Sciatic nerve (tissue), 2 donors: ENCODE results near the gene AHCYL2. TPM values are rescaled to one million over a fixed set of nuclear protein-coding genes. Genes with fewer than 3 reads are reported as not detected.
A peak's percentile ranks its signal among the peaks of the same experiment; 100 is the strongest.
"Not testable (repeated sequence)": the region's sequence is repeated elsewhere in the genome, so short reads cannot be mapped to it uniquely, and the experiment has no call there.

ENCODE experiments used
- ATAC-seq: fragments of 200-7000 bp; cut with Tn5 transposase; one replicate; pipeline ENCODE4 v1.9.1; 2020; ENCODE audit warnings: mild to moderate bottlenecking, moderate library complexity
- DNase-seq: peaks from one replicate; pipeline ENCODE4 v3.0.0-alpha.2; 2020; ENCODE audit warnings: low spot score
- intact Hi-C: fragments of 100-400 bp; cut with DNase I; formaldehyde crosslinking; loops from one replicate; pipeline ENCODE4 v1.14.2; 2022
- total RNA-seq: library from RNA; stranded (reverse); fragmentation: NEBNext Ultra II Directional; extraction: Animal tissue kit (Norgen Biotek cat#: 25700); gene quantifications from one replicate; pipeline ENCODE4 v1.2.1, GENCODE V29; 2021
- donor health status: DM: no; HTN: no; CAD: no.
- donor health status: DM: no; HTN: no; CAD: no.

AHCYL2 gene
- total RNA-seq, 1 donor from 2014 or later = 46.1 TPM

DNA sequence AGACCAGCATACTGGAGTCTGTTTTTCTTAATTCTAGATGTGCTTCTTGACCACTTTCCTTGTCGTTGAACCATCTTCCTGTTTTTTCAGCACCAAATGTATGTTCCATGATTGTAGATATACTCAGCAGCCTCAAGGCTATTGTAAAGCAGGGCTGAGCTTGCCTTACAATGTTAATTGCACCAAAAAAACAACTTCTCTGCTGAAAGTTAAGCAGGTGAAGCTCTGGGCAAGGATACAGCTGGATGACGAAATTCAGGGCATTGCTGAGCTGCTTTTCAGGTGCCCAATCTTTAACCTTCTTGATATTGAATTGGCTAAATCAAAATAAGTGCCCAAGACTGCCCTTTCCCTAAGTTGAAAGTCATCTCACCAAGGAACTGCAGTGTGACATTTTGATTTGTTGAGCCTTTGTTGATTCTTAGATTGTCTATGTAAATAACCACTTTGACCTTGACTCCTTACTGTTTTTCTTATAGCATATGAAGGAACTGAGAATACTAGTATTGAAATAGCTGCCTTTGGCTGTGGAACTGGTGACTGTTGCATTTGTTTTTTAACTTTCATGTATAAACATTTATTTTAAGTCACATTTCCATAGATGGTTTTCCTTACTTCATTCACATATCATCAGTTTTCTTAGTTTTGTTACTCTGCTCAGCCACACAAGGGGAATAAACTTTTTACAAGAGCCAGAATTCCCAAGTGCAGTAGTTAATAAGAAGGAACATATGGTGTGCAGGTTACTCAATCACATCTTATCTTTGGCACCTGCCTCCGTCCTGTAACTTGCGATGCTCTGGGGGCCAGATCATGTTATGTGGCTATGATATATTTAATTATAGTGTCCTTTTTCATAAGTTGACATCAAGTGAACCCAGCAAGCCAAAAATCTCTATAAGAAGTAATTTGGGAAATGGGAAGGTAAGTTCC, 3.1 kb downstream of the AHCYL2 start:
- DNase-seq (no peak), ATAC-seq (no peak)
- intact Hi-C loops = loop anchor here (10.0 kb wide), 1 partner anchor 67 kb away; no protein-coding TSS in a partner anchor

- no peak for ATAC-seq
- intact Hi-C loops = loop anchor here (10.0 kb wide), 1 partner anchor 66 kb away; no protein-coding TSS in a partner anchor
Measured at GRCh38 chr7:129228633-129229032, 3.8 kb downstream of the AHCYL2 start.

GRCh38 chr7:129231666-129232065, 6.8 kb downstream of the AHCYL2 start:
- ATAC-seq = no peak
- intact Hi-C loops = no loop called here
- no peak for DNase-seq

More at GRCh38 chr7:129228633-129229032, 3.8 kb downstream of the AHCYL2 start:
- DNase-seq = no peak

GRCh38 chr7:129238546-129238945, 13.7 kb downstream of the AHCYL2 start:
- intact Hi-C loops = no loop called here
- ATAC-seq = no peak
- DNase-seq = no peak

DNA sequence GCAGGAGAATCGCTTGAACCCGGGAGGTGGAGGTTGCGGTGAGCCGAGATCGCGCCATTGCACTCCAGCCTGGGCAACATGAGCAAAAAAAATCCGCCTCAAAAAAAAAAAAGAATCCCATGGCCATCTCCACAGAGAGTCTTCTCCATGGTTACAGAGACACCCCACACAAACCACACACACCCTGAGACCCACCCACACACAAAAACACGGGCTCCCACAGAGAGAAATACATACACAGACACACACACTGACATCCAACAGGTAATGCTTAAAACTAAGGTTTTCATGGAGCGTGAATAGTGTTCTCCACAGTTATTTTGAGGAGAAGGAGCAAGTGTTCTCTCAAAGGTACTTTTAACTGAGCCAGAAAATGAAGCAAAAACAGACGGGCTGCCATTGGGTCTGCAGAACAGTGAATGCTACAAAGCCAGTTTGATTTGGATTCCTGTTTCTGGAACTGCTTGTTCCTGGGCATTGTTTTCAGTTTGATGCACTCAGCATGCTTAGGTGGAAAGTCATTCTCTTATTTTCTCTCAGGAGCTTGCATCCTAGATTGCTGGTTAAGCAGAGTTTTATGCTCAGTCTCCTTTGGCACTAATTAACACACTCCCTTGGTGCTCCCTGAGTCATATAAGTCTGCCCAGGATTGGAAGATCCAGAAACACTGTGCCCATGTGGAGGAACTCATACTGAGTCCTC, 15.4 kb downstream of the AHCYL2 start:
- DNase-seq (no peak), ATAC-seq (peak; percentile 49)
- intact Hi-C loops = no loop called here

GRCh38 chr7:129244220-129244619, 19.4 kb downstream of the AHCYL2 start:
- no peak for ATAC-seq
- intact Hi-C loops = no loop called here
- DNase-seq = no peak

GRCh38 chr7:129245533-129245932, 20.7 kb downstream of the AHCYL2 start:
- DNase-seq = no peak
- intact Hi-C loops = no loop called here

GRCh38 chr7:129247087-129247486, 22.3 kb downstream of the AHCYL2 start:
- DNase-seq (no peak), ATAC-seq (no peak)
- intact Hi-C loops = no loop called here

More at GRCh38 chr7:129245533-129245932, 20.7 kb downstream of the AHCYL2 start:
- ATAC-seq = no peak

GRCh38 chr7:129252128-129252527, 27.3 kb downstream of the AHCYL2 start:
- intact Hi-C loops = no loop called here
- ATAC-seq = no peak
- DNase-seq = no peak

GRCh38 chr7:129252603-129253002, 27.8 kb downstream of the AHCYL2 start:
- DNase-seq, intact Hi-C loops, ATAC-seq: not testable (repeated sequence)

DNA sequence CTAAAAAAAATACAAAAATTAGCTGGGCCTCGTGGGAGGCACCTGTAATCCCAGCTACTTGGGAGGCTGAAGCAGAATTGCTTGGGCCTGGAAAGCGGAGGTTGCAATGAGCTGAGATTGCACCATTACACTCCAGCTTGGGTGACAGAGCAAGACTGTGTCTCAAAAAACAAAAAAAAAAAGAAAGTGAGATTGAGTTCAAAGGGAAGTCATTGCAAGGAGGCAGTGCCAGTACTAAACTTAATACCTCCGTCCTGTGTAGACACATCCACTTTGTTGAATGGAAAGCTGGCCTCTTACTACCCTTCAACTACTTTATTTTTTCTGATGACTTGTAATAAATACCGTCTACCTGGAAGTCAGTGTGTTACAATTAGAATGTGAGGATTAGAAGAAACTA, 31.0 kb downstream of the AHCYL2 start:
- no peak for ATAC-seq
- DNase-seq = no peak
- intact Hi-C loops = no loop called here

DNA sequence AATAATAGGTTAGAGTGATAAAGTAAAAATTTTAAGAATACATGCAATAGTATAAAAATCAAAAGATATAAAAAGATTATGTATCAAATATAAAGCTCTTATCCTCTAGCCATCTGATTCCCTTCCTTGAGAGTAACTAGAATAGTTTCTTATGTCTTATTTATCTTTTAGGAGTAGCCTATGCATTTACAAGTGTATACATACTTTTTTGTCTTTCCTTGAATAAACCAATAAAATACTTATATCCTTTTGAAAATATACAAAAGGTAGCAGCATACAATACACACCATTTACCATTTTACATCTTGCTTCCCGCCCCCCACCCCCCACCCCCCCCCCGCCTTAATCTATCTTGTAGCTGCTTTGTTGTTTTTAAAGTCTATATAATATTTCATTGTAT, 31.4 kb downstream of the AHCYL2 start:
- intact Hi-C loops = no loop called here
- ATAC-seq (no peak), DNase-seq (no peak)

DNA sequence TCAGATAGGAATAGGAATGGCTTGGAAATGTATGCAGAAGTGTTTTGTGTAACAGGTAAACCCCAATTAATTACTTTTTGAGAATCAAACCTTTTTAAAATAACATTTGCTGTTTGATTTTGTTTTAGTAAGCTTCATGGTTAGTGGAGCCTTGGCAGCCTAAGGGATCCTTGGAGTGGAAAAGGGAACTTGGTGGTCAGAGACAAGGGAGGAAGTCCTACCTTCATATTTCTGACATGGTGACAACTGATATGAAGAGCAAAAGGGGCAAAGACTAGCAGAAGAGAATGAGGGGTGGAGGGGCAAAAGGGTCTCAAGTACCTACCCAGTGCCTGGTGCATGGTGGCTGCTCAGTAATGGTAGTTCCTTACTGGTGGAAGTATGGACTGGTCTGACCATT, 32.3 kb downstream of the AHCYL2 start:
- ATAC-seq (no peak), DNase-seq (no peak)
- intact Hi-C loops = no loop called here

GRCh38 chr7:129258649-129259389, 34.0 kb downstream of the AHCYL2 start:
- no peak for ATAC-seq
- intact Hi-C loops = no loop called here
- no peak for DNase-seq

DNA sequence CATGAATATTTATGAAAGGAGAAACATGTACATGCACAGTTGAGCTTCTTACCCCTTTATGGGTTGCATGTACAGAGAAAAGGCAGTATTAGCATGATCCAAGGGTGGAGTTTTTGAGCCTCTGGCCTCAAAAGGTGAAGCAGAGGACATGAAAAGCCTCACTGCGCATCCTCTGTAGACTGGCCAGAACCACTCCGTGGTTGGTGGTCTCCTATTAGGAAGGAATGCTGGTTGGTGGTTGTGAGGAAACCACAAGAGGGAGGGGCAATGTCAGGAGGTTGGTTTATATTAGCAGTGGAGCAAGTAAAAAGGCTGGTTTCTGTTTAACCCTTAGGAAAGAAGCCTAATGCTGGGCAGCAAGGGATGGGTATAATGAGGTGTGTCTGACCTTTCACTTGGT, 37.5 kb downstream of the AHCYL2 start:
- intact Hi-C loops = no loop called here
- DNase-seq (no peak), ATAC-seq (no peak)

- ATAC-seq = no peak
- no peak for DNase-seq
- intact Hi-C loops = no loop called here
Measured at GRCh38 chr7:129263168-129263567, 38.3 kb downstream of the AHCYL2 start.

GRCh38 chr7:129264534-129264933, 39.7 kb downstream of the AHCYL2 start:
- DNase-seq (no peak), ATAC-seq (no peak)
- intact Hi-C loops = no loop called here

DNA sequence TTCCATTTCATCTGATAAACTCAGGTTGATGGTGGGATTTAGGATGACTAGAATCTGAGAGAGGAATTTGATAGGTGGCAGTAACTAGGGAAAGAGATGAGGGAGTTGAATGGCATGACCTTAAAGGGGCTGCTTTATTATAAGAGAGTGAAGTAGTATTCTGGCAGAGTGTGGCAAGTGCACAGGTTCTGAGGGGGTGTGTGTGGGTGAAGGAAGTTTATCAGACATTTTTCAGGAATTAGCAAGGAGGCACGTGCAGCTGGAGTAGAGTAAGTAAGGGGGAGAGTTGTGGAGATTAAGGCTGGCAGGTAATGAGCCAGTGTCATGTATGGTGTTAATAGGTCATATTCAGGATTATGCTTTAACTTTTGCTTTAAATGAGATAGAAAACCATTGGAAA, 40.5 kb downstream of the AHCYL2 start:
- no peak for ATAC-seq
- DNase-seq = no peak
- intact Hi-C loops = no loop called here

DNA sequence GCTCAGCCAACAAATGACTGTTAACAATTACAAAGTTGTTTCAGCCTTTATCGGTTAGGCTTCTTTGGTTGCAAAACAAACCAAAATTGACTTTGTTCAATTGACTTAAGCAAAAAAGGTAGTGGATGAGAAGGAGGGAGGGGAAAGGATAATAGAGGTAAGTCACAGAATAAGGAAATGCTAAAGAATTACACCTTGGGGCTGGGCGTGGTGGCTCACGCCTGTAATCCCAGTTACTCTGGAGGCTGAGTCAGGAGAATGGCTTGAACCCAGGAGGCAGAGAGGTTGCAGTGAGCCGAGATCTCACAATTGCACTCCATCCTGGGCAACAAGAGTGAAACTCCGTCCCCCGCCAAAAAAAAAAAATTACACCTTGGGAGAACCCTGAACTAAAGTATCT, 41.4 kb downstream of the AHCYL2 start:
- no peak for ATAC-seq
- intact Hi-C loops = no loop called here
- DNase-seq = no peak
